ENCODE results near the gene HABP2.

GRCh38 chr10:113612154-113612553 lies 59.3 kb downstream of the HABP2 start:
- no peak for TF ChIP-seq CTCF (IDR thresholded peaks at IDR 0.05)
- no peak for TF ChIP-seq POLR2A (IDR thresholded peaks at IDR 0.05)
